Fibroblast of upper back skin (primary cell): ENCODE measurements around the gene KCNIP3.

Experiments used
- DNase-seq: peaks from one replicate; pipeline ENCODE4 v3.0.0-alpha.2; 2013

The KCNIP3 gene

GRCh38 chr2:95329891-95330793, 33.0 kb downstream of the KCNIP3 start:
- DNase-seq = no peak

GRCh38 chr2:95330794-95331338, 33.7 kb downstream of the KCNIP3 start:
- no peak for DNase-seq

DNA sequence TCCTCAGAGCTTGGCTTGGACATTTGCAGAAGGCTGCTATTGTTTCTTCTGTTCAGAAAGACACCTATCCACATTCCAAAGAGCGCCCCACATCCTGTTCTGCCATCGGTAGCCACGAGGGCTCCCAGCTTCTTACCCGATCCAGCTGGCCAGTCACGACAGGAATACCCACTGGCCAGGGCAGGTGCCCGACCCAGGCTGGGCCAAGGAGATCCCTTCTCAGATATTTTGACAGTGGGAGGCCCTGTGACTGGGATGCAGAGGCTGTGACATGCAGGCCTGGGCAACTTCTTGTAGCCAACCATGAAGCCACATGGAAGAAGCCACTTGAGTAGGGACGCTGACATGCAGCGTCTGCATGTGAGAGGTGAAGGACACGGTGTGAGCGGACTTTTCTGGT, 34.5 kb downstream of the KCNIP3 start:
- no peak for DNase-seq

GRCh38 chr2:95332036-95332435, 34.9 kb downstream of the KCNIP3 start:
- DNase-seq = no peak

- DNase-seq = no peak
Measured at GRCh38 chr2:95333056-95333455, 35.9 kb downstream of the KCNIP3 start.

DNA sequence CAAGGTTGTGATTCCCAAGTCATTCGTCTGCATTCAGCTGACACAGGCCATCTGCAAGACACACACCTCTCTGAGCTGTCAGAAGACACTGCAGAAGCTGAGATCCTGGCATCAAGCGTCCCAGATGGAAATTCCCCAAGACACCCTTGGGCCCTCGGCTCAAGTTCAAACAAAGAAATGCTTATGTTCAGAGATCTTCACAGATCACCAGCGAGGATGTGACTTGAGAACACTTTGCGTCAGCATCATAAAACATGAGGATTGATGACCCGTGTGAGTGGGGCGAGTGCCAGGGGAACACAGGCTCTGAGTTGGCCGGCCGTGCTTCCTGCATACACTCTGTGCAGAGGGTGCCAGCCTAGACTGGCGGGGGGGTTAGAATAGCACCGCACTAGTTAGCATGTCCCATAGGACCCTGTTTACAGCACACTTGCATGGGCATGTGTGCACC, 36.8 kb downstream of the KCNIP3 start:
- DNase-seq = peak; percentile 91

GRCh38 chr2:95334916-95335641, 37.9 kb downstream of the KCNIP3 start:
- peak; percentile 21 for DNase-seq

DNA sequence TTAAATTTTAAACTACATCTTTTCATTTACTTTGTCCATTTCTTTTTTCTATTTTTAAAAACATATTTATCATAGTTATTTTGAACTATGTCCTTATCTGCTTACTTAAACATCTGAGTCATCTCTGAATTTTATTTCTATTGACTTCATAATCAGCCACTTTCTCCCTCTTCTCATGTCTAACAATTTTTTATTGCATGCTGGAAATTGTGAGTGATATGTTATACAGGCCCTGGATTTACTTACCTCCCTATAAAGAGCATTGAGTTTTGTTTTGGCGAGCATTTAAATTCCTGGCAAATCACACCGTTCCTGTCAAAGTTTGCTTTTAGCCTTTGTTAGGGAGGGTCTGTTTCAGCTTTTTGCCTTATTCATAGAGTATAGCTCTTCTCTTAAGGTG, 39.3 kb downstream of the KCNIP3 start:
- no peak for DNase-seq

GRCh38 chr2:95337829-95338228, 40.7 kb downstream of the KCNIP3 start:
- DNase-seq = no peak

- no peak for DNase-seq
Measured at GRCh38 chr2:95342556-95343320, 45.6 kb downstream of the KCNIP3 start.

GRCh38 chr2:95343429-95344214, 46.5 kb downstream of the KCNIP3 start:
- DNase-seq = no peak

GRCh38 chr2:95344215-95344583, 47.1 kb downstream of the KCNIP3 start:
- DNase-seq = no peak

DNA sequence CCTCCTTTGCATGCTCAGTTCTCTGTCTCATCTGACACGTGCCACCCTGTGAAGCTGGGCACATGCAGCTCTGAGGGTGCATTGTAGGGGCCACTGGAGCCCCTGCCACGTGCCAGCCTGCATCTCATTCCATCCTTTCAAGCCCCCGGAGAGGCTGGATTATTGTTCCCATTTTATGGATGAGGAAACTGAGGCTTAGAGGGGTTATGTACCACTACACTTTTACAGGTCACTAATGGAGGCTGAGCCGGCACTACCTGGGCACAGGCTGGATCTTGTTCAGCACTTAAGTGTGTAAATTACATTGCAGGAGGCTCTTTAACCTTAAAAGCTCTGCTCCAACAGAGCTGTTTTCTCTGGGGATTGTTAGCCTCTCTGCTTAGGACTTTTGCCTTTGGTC, 47.5 kb downstream of the KCNIP3 start:
- no peak for DNase-seq

GRCh38 chr2:95345081-95345562, 48.0 kb downstream of the KCNIP3 start:
- no peak for DNase-seq

DNA sequence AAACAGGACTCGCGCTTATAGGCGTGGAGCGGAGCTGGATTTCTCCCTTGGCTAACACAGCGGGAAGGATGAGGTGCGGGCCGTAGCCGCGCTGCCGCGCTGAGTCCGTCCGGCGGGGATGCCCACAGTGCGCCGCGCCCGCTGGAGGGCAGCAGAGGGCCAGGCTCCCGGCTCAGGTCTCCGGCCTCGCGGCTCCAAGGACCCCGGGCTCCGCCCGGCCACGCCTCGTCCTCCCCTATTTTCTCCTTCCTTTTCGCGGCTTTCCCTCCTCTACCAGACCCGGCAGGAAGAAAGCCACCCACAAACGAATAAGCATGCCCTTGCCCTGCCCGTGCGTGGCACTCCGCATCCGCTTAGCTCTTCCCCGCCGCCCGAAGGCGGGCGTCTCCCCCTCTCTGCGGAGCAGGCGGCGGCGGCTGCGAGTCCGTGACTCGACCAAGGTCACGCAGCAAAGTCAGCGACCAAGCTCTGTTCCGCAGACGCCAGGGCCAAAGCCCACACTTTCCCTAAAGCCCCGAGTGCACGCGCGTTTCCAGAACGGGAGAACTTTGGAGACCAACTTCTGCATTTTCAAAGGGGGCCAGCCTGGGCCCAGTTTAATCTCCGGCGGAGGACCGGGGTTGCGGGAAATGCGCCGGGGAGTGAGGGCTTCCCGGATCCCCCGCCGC, 48.5 kb downstream of the KCNIP3 start:
- DNase-seq = peak; percentile 70

- peak; percentile 61 for DNase-seq
Measured at GRCh38 chr2:95346231-95346737, 49.1 kb downstream of the KCNIP3 start.

DNA sequence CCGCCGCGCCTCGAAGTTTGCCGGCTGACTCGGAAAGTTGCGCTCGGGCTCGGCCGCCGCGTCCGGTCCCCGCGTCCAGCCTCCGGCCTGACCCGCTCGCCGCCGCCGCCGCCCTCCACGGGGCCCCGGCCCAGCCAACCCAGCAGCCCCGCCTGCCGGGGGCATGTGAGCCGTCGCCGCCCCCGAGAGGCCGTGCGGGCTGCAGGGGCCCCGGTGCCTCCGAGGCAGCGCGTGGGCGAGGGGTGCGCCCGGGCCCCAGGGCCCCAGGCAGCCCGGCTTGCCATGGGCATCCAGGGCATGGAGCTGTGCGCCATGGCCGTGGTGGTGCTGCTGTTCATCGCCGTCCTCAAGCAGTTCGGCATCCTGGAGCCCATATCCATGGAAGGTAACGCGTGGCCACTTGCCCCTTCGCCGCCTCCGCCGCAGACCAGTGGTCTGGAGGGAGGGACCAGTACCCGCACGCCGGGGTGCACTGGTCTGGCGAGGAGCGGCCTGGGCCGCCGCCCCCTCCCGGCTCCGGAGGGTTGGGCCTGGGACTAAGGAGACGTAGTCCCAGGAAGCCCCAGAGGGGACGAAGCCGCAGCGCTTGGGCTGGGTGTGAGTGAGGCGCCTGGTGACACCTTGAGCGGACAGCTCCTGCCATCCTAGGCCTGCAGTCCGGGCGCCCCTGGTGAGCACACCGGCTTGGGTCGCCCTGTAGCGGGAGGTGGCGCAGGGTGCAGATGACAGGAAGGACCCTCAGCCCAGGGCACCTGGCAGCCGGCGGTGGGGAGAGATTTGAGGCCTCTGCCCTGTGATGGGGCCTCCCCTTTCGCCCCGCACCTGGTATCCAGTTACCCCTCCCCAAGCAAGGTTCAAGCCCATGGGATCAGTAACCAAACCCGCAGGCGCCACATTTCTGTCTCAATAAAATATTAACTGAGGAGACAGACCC, 49.9 kb downstream of the KCNIP3 start:
- no peak for DNase-seq

DNA sequence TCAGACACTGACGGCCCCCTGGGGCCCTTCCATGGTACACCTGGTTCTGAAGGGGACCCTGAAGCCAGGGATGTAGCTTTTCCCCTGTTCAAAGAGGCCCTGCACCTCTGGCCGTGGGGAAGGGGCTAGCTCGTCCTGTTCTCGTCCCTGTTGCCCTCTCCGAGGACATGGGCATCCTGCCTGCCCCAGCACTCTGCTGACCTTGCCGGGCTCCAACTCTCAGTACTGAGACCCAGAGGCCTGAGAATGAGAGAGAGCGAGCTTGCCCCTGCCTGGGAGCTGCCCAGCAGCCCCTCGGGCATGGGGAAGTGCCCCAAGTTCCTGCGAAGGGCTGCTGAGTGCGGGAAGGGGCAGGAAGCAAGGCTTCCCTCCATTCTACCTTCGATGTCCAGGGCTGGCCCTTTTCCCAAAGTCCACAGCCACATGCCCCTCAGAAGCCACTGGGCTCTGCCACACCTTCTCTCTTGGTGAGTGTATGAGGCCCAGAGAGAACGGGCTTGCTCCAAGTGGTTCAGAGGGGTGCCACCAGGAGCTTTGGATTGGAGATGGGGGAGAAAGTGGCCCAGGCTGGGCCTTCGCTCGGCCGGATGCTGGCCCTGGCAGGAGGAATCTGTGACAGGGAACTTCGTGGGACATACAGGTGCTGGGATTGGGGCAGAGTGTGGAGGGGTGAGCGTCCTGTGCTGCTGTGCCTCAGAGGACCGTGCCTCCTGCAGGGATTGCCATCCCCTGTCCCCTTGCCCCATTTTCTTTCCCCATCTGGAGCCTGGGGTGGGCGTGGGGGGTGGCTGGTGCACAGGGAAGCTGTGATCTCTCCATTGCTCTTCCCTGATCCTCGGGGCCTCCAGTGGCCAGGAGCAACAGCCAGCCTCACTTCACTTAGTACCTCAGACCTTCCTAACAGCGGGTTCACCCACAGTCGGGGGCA, 50.8 kb downstream of the KCNIP3 start:
- DNase-seq = no peak
